DND-41 (cell line): ENCODE data around the gene KDM6B.

ENCODE experiments used
- ATAC-seq: fragments of 200-7000 bp; cut with Tn5 transposase; 3 replicates; pipeline ENCODE4 v1.9.1; 2021; ENCODE audit warnings: low read depth; ENCODE audit not compliant: insufficient read depth
- DNase-seq: peaks from one replicate; pipeline ENCODE4 v3.0.0-alpha.2; 2020
- H2AFZ ChIP-seq: 2 replicates; pipeline ENCODE4 v1.6.0; 2012; ENCODE audit warnings: low read depth, low read length
- H3K27ac ChIP-seq: 2 replicates; pipeline ENCODE4 v1.5.1; 2012; ENCODE audit warnings: low read length, inconsistent platforms
- H3K27me3 ChIP-seq: fragments of 200-600 bp; sonication (generic); 2 replicates; pipeline ENCODE4 v1.6.0; 2012; ENCODE audit warnings: low read length, mild to moderate bottlenecking, inconsistent platforms; ENCODE audit not compliant: insufficient read depth, poor library complexity
- H3K36me3 ChIP-seq: 2 replicates; pipeline ENCODE4 v1.5.1; 2012; ENCODE audit warnings: low read length, inconsistent platforms; ENCODE audit not compliant: insufficient read depth
- H3K4me1 ChIP-seq: 2 replicates; pipeline ENCODE4 v1.5.1; 2012; ENCODE audit warnings: mild to moderate bottlenecking, low read length; ENCODE audit not compliant: insufficient read depth
- H3K4me2 ChIP-seq: 2 replicates; pipeline ENCODE4 v1.6.0; 2012; ENCODE audit warnings: mild to moderate bottlenecking, moderate library complexity, low read length, inconsistent platforms; ENCODE audit not compliant: insufficient read depth
- H3K4me3 ChIP-seq, 2 experiments: fragments of 200-600 bp in 1 of 2; shearing (Covaris generic) in 1 of 2; 2 replicates each; pipeline ENCODE4 v1.5.1; 2012 to 2016; ENCODE audit warnings: inconsistent platforms in 2 of 2, low read length in 2 of 2, mild to moderate bottlenecking in 2 of 2, low read depth in 1 of 2, moderate library complexity in 1 of 2
- H3K79me2 ChIP-seq: 2 replicates; pipeline ENCODE4 v1.6.0; 2012; ENCODE audit warnings: low read length, inconsistent platforms; ENCODE audit not compliant: insufficient read depth
- H3K9ac ChIP-seq: 2 replicates; pipeline ENCODE4 v1.6.0; 2012; ENCODE audit warnings: low read depth, mild to moderate bottlenecking, inconsistent platforms, low read length, moderate library complexity
- H3K9me3 ChIP-seq: 2 replicates; pipeline ENCODE4 v1.5.1; 2012; ENCODE audit warnings: low read length, moderate library complexity, mild to moderate bottlenecking, inconsistent platforms; ENCODE audit not compliant: insufficient read depth, severe bottlenecking
- H4K20me1 ChIP-seq: 2 replicates; pipeline ENCODE4 v1.6.0; 2012; ENCODE audit warnings: low read length; ENCODE audit not compliant: insufficient read depth
- CTCF ChIP-seq: IDR thresholded peaks from 2 replicates; pipeline ENCODE4 v1.5.1; 2012; ENCODE audit warnings: borderline replicate concordance, low read length, moderate library complexity, mild to moderate bottlenecking; ENCODE audit not compliant: poor library complexity, severe bottlenecking; ENCODE audit errors: extremely low read depth
- EZH2 ChIP-seq: IDR thresholded peaks from 3 replicates; pipeline ENCODE4 v1.6.1; 2012; ENCODE audit warnings: borderline replicate concordance, low read depth, mild to moderate bottlenecking, moderate library complexity, low read length, inconsistent platforms; ENCODE audit not compliant: severe bottlenecking

KDM6B gene

GRCh38 chr17:7881276-7882054 is 47.4 kb downstream of the KDM6B start:
- peaks cover 15% of the 10 kb centered on the region for H3K79me2 ChIP-seq
- no peak for TF ChIP-seq EZH2
- no peak for TF ChIP-seq CTCF

GRCh38 chr17:7882068-7882467 is 48.1 kb downstream of the KDM6B start:
- Histone ChIP-seq H3K4me2 (no peak overlapping the region), H2AFZ (no peak overlapping the region), H3K27ac (no peak overlapping the region), H3K4me3 (no peak overlapping the region), H3K36me3 (no peaks in the 10 kb centered on the region; the same call in 1 of the 2 replicates), H3K4me1 (peaks cover 24% of the 10 kb centered on the region), H3K9me3 (no peaks in the 10 kb centered on the region), H4K20me1 (no peaks in the 10 kb centered on the region), H3K79me2 (peaks cover 20% of the 10 kb centered on the region), H3K27me3 (peaks cover 2% of the 10 kb centered on the region), H3K9ac (no peak overlapping the region)
- DNase-seq (no peak), ATAC-seq (no peak)
- TF ChIP-seq EZH2 (no peak), CTCF (no peak)

More at GRCh38 chr17:7881276-7882054, 47.4 kb downstream of the KDM6B start:
- no peak for DNase-seq
- Histone ChIP-seq H3K9me3 (no peaks in the 10 kb centered on the region), H3K4me2 (no peak overlapping the region), H3K4me1 (peaks cover 18% of the 10 kb centered on the region), H2AFZ (no peak overlapping the region), H4K20me1 (no peaks in the 10 kb centered on the region), H3K36me3 (no peaks in the 10 kb centered on the region; the same call in 1 of the 2 replicates), H3K27me3 (peaks cover 2% of the 10 kb centered on the region), H3K9ac (no peak overlapping the region), H3K4me3 (no peak overlapping the region), H3K27ac (no peak overlapping the region)
- no peak for ATAC-seq

DNA sequence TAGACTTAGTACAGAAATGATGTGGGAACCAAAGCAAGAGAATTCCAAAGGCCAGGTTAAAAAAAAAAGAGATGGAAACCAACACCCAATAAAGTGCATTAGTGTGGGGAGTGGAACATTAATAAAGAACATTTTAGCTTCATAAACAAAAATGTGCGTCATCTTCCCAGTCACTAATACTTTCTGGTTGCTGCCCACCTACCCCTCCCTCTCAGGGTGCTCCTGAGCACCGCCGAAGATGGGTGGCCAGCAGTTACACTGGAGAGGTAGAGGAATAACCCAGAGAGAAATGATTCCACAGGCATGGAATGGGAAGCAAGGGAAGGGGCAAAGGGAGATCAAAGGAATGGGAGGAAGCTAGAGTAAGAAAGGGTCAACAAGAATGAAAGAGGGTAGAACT is 48.6 kb downstream of the KDM6B start:
- TF ChIP-seq EZH2 (no peak), CTCF (no peak)
- Histone ChIP-seq H3K4me1 (peaks cover 30% of the 10 kb centered on the region), H3K4me3 (no peak overlapping the region), H3K9ac (no peak overlapping the region), H3K79me2 (peaks cover 23% of the 10 kb centered on the region), H3K27ac (no peak overlapping the region), H4K20me1 (peaks cover under 1% of the 10 kb centered on the region), H3K36me3 (no peaks in the 10 kb centered on the region; the same call in 1 of the 2 replicates), H3K9me3 (no peaks in the 10 kb centered on the region), H3K27me3 (peaks cover 2% of the 10 kb centered on the region), H3K4me2 (no peak overlapping the region), H2AFZ (no peak overlapping the region)
- ATAC-seq (no peak), DNase-seq (no peak)
